Activated T-cell treated with anti-CD3 and anti-CD28 coated beads, Interleukin-2, amount 50 U/mL, for 72 hours (primary cell): ENCODE measurements around the gene XYLT2. TPM values are rescaled to one million over a fixed set of nuclear protein-coding genes. Genes with fewer than 3 reads are reported as not detected.
"Not testable (repeated sequence)": the region's sequence is repeated elsewhere in the genome, so short reads cannot be mapped to it uniquely, and the experiment has no call there.

Experiments used
- ATAC-seq, 2 donors: fragments of 150-1000 bp; cut with Tn5 transposase; replicated peaks in 1 of 2; 2 replicates each; pipeline ENCODE4 v1.10.0; 2021; ENCODE audit warnings: moderate library complexity in 2 of 2, mild to moderate bottlenecking in 1 of 2
- DNase-seq, 2 donors: peaks; one replicate each; pipeline ENCODE4 v3.0.0; 2021 to 2022; ENCODE audit warnings: mixed read lengths in 1 of 2
- H3K27ac Mint-ChIP-seq: one replicate; pipeline ENCODE4 v1.8.0; 2022; ENCODE audit warnings: mild to moderate bottlenecking, moderate library complexity, mixed read lengths
- H3K27me3 Mint-ChIP-seq: one replicate; pipeline ENCODE4 v1.8.0; 2022; ENCODE audit warnings: low read depth, mixed read lengths
- H3K36me3 Mint-ChIP-seq, 2 donors: one replicate each; pipeline ENCODE4 v1.8.0; 2022; ENCODE audit warnings: mixed read lengths in 2 of 2, mild to moderate bottlenecking in 1 of 2; ENCODE audit not compliant: insufficient read depth in 2 of 2
- H3K4me1 Mint-ChIP-seq: one replicate; pipeline ENCODE4 v1.8.0; 2022; ENCODE audit warnings: low read depth, mixed read lengths
- H3K4me3 Mint-ChIP-seq, 2 donors: one replicate each; pipeline ENCODE4 v1.8.0; 2022; ENCODE audit warnings: mild to moderate bottlenecking in 2 of 2, mixed read lengths in 2 of 2, moderate library complexity in 2 of 2
- H3K9me3 Mint-ChIP-seq, 2 donors: one replicate each; pipeline ENCODE4 v1.8.0; 2022; ENCODE audit warnings: mixed read lengths in 2 of 2
- total RNA-seq, 2 donors: library from RNA; stranded (reverse); gene quantifications; one replicate each; pipeline ENCODE4 v1.2.3, GENCODE V29; 2022

The XYLT2 gene
- total RNA-seq, 2 donors from 2014 or later = 24.2 to 43.8 TPM

DNA sequence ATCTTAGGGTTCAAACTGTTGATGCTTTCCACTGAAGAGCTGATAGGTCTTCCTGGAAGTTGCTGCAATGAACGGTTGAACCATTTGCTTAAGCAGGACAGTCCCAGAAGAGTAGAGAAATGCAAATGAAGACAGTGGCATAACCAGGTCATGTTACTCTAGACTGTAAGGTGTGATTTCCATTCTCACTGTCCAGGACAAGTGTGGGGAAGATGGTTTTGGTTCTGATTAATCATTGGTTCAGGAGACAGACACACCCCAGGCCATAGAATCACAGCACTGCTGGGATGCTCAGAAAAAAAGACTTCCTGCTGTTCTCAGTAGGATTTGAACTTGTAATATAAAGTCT, 34.8 kb upstream of the XYLT2 start:
- Mint-ChIP-seq H3K4me3 (peak overlapping the region; percentile 56 to 65), H3K36me3 (peaks cover 0 to 2% of the 10 kb centered on the region in 2 donors), H3K27me3 (peaks cover 19% of the 10 kb centered on the region), H3K4me1 (peaks cover 46% of the 10 kb centered on the region), H3K9me3 (no peaks in the 10 kb centered on the region), H3K27ac (peak overlapping the region; percentile 86)
- DNase-seq (peak in 1 of 2 donors; percentile 33), ATAC-seq (peak; percentile 66 to 79)

DNA sequence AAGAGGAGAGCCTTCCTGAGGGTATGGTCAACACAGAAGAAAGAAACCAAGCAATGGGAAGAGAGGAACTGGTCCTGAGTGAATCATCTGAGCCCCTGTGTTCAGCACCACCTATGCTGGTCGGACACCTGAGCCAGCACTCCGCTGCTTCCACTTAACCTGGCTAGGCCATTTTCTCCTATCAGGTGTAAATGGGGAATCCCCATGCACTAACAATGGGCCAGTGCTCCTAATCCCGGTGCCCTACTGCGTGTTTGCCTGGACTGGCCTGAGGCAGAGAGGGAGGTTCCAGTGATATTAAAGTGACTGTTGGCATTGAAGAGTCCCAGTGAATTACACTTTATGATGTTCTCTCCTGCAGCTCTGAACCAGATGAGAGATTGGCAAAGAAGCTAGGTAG, 34.4 kb upstream of the XYLT2 start:
- Mint-ChIP-seq H3K9me3 (no peaks in the 10 kb centered on the region), H3K4me3 (peak overlapping the region; percentile 56 to 65), H3K27me3 (peaks cover 19% of the 10 kb centered on the region), H3K27ac (peak overlapping the region; percentile 86), H3K36me3 (peaks cover 0 to 2% of the 10 kb centered on the region in 2 donors), H3K4me1 (peaks cover 42% of the 10 kb centered on the region)
- ATAC-seq = no peak
- no peak for DNase-seq

DNA sequence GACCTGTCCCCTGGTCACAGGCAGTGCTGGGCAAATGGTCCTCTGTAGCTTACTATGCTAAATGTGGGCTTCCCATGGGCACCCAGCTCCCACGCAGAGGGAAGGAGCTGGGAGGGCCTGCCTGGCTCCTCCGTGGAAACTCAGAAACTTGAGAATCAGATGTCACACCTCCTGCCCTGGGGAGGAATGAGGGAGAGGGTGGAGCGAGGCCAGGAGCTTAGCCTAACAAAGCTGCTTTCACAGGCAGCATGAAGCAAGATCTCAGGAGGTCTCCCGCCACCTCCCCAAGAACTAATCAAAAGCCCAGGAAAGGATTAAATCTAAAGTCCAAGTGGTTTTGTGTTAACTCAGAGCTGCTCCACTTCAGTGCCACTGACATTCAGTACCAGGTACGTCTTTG, 33.6 kb upstream of the XYLT2 start:
- Mint-ChIP-seq H3K27ac (no peak overlapping the region), H3K27me3 (peaks cover 19% of the 10 kb centered on the region), H3K36me3 (peaks cover 0 to 2% of the 10 kb centered on the region in 2 donors), H3K9me3 (no peaks in the 10 kb centered on the region), H3K4me3 (no peak overlapping the region), H3K4me1 (peaks cover 38% of the 10 kb centered on the region)
- ATAC-seq = no peak
- DNase-seq = no peak

- ATAC-seq = peak; percentile 17 to 25
- no peak for DNase-seq
- Mint-ChIP-seq H3K9me3 (no peaks in the 10 kb centered on the region), H3K27me3 (peaks cover 19% of the 10 kb centered on the region), H3K36me3 (peaks cover 0 to 2% of the 10 kb centered on the region in 2 donors), H3K27ac (no peak overlapping the region), H3K4me3 (no peak overlapping the region), H3K4me1 (peaks cover 24% of the 10 kb centered on the region)
Observed at GRCh38 chr17:50314456-50315011, 31.4 kb upstream of the XYLT2 start.

DNA sequence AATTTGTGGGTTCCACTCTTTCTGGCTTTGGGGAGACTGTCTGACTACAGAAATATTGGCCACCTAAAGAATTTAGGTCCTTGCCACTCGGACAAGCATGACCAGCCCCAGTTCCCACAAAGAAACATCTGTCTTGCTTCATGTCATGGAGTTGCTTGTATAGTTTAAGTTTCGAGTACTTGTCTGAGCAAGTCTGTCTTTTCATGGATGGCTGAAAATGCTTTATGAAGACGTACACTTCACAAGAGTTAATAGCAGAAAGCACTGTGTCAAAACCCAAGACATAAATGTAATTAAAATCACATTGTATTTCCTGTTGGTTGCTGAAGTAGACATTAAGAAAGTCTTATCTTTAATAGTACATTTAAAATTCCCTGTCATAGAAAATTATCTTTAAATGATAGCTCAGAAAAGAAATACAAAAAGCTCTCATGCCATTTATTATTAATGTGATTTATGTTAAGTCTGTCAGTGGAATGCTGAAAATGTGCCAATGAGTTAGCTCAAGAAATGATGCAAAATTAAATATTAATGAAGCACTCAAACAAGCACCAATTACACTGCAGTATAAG, 29.8 kb upstream of the XYLT2 start:
- peaks cover 8% of the 10 kb centered on the region for H3K4me1 Mint-ChIP-seq
- peaks cover 0 to 2% of the 10 kb centered on the region in 2 donors for H3K36me3 Mint-ChIP-seq
- no peak overlapping the region for H3K4me3 Mint-ChIP-seq
- no peaks in the 10 kb centered on the region for H3K9me3 Mint-ChIP-seq
- H3K27me3 Mint-ChIP-seq = peaks cover 17% of the 10 kb centered on the region
- ATAC-seq (no peak), DNase-seq (no peak)
- no peak overlapping the region for H3K27ac Mint-ChIP-seq

DNA sequence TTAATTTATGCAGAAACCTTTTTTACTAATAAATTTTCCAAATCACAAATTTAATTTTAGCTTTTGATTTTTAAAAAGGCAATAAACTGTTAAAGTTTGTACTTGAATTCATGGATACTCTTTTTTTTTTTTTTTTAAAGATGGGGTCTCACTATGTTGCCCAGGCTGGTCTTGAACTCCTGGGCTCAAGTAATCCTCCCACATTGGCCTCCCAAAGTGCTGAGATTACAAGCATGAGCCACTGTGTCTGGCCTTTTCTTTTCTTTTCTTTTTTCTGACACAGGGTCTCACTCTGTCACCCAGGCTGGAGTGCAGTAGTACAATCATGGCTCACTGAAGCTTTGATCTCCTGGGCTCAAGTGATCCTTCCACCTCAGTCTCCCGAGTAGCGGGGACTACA, 29.3 kb upstream of the XYLT2 start:
- H3K4me1 Mint-ChIP-seq, DNase-seq, H3K36me3 Mint-ChIP-seq, H3K9me3 Mint-ChIP-seq, H3K4me3 Mint-ChIP-seq, ATAC-seq, H3K27ac Mint-ChIP-seq: not testable (repeated sequence)
- H3K27me3 Mint-ChIP-seq = peaks cover 11% of the 10 kb centered on the region

GRCh38 chr17:50317121-50317520, 28.8 kb upstream of the XYLT2 start:
- H3K4me1 Mint-ChIP-seq = no peaks in the 10 kb centered on the region
- H3K27me3 Mint-ChIP-seq = peaks cover 8% of the 10 kb centered on the region
- H3K27ac Mint-ChIP-seq = no peak overlapping the region
- H3K9me3 Mint-ChIP-seq = no peaks in the 10 kb centered on the region
- DNase-seq (no peak), ATAC-seq (no peak)
- H3K36me3 Mint-ChIP-seq = no peaks in the 10 kb centered on the region
- no peak overlapping the region for H3K4me3 Mint-ChIP-seq

GRCh38 chr17:50318501-50319285, 27.2 kb upstream of the XYLT2 start:
- no peak overlapping the region for H3K4me3 Mint-ChIP-seq
- no peak overlapping the region for H3K27ac Mint-ChIP-seq

GRCh38 chr17:50319306-50320004, 26.5 kb upstream of the XYLT2 start:
- Mint-ChIP-seq H3K4me1 (no peaks in the 10 kb centered on the region), H3K27me3 (no peaks in the 10 kb centered on the region), H3K36me3 (no peaks in the 10 kb centered on the region), H3K9me3 (no peaks in the 10 kb centered on the region), H3K4me3 (no peak overlapping the region), H3K27ac (no peak overlapping the region)
- ATAC-seq = no peak
- no peak for DNase-seq

More at GRCh38 chr17:50318501-50319285, 27.2 kb upstream of the XYLT2 start:
- Mint-ChIP-seq H3K36me3 (no peaks in the 10 kb centered on the region), H3K9me3 (no peaks in the 10 kb centered on the region), H3K27me3 (peaks cover 5% of the 10 kb centered on the region), H3K4me1 (no peaks in the 10 kb centered on the region)
- no peak for DNase-seq
- no peak for ATAC-seq

DNA sequence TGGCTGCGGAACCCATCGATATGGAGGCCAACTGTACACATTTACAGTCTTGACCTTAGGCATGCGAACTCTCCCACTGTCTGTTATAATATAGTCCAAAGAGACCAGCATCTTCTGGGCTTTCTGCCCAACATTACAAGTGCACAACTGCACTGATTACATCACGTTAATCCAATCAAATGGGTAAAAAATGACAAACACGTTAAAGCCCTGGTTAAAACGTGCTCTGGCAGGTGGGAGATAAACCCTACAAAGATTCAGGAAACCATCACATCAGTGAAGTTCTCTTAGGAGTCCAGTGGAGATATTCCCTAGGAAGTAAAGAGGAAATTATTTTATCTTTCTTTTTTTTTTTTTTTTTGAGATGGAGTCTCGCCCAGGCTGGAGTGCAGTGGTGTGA, 23.7 kb upstream of the XYLT2 start:
- no peaks in the 10 kb centered on the region for H3K27me3 Mint-ChIP-seq
- ATAC-seq = no peak
- peaks cover 6% of the 10 kb centered on the region for H3K4me1 Mint-ChIP-seq
- H3K9me3 Mint-ChIP-seq = no peaks in the 10 kb centered on the region
- H3K27ac Mint-ChIP-seq = no peak overlapping the region
- no peak for DNase-seq
- no peaks in the 10 kb centered on the region for H3K36me3 Mint-ChIP-seq
- H3K4me3 Mint-ChIP-seq = no peak overlapping the region

GRCh38 chr17:50323060-50323459, 22.9 kb upstream of the XYLT2 start:
- DNase-seq = no peak
- no peaks in the 10 kb centered on the region for H3K36me3 Mint-ChIP-seq

DNA sequence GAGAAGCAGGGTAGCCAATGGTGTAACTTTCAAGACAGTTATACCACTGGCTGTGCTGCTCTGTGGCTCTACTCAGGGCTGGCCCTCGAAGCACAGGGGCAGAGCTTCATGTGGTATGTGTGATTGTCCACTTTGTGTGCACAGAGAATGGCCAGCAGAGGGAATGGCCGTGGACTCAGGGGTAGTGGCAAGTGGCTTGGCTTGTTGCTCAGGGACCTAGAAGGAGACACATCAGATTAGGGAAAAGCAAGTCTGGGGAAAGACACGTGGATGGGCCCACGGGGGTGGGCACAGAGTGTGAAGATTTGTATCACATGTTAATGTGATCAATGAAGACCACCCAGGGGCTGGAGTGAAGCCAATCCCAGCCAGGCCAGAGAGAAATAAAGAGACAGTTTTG, 20.0 kb upstream of the XYLT2 start:
- DNase-seq (no peak), ATAC-seq (no peak)
- Mint-ChIP-seq H3K4me1 (peaks cover 12% of the 10 kb centered on the region), H3K27me3 (no peaks in the 10 kb centered on the region), H3K4me3 (no peak overlapping the region), H3K27ac (peak overlapping the region; percentile 48), H3K9me3 (no peaks in the 10 kb centered on the region), H3K36me3 (no peaks in the 10 kb centered on the region)

More at GRCh38 chr17:50323060-50323459, 22.9 kb upstream of the XYLT2 start:
- Mint-ChIP-seq H3K4me1 (peaks cover 6% of the 10 kb centered on the region), H3K27ac (no peak overlapping the region), H3K9me3 (no peaks in the 10 kb centered on the region), H3K27me3 (no peaks in the 10 kb centered on the region), H3K4me3 (no peak overlapping the region)
- no peak for ATAC-seq

DNA sequence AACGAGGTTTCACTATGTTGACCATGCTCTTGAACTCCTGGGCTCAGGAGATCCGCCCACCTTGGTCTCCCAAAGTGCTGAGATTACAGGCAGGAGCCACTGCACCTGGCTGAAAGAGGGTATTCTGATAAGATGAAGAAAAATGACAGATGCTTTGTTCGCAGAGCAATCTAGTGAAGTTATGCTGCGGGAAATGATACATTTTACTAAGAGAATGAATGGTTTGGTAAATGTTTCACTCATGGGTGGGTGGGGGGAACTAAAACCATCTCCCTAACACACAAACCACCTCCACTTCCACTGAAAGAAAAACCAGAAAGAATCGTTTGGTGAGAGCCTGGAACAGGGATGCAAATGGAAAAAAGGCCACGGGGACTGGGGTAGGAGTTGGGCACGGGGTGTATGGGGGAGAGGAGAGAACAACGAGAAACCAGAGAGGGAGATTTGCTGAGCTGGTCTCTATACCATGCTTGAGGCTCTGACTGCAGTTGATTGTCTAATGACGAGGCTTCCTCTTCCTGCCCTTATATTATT, 19.0 kb upstream of the XYLT2 start:
- Mint-ChIP-seq H3K4me1 (peaks cover 21% of the 10 kb centered on the region), H3K36me3 (no peaks in the 10 kb centered on the region), H3K9me3 (no peaks in the 10 kb centered on the region), H3K27ac (peak overlapping the region; percentile 80), H3K27me3 (no peaks in the 10 kb centered on the region), H3K4me3 (peak overlapping the region; percentile 29 to 48)
- DNase-seq (peak; percentile 22 to 36), ATAC-seq (peak; percentile 46 to 59)
